ENCODE data around the gene MLXIP. TPM values are rescaled to one million over a fixed set of nuclear protein-coding genes. Genes with fewer than 3 reads are reported as not detected.

The MLXIP gene
- total and polyA plus RNA-seq, 9 of the 15 experiments (the other 6 are each of a cell fraction or from before 2014, with no cell fraction given) = 2.2 to 66.3 (median 18.1) TPM

- TF ChIP-seq AFF4 (CRISPR knock-in tag; IDR thresholded peaks at IDR 0.05) (no peak; the same call in 1 of the 2 replicates), SRSF7 (optimal IDR thresholded peaks at IDR 0.05; ENCODE audit: low read depth, low read length) (no peak), ZBTB49 (CRISPR knock-in tag; IDR thresholded peaks at IDR 0.05; ENCODE audit: borderline replicate concordance) (no peak), ATF4 (CRISPR knock-in tag; IDR thresholded peaks at IDR 0.05) (no peak), ZNF785 (CRISPR knock-in tag; IDR thresholded peaks at IDR 0.05) (no peak), ZEB2 (IDR thresholded peaks at IDR 0.05) (peak; percentile 96), SFPQ (IDR thresholded peaks at IDR 0.05; ENCODE audit: low read depth, low read length) (no peak), ZBTB5 (IDR thresholded peaks at IDR 0.05) (no peak), MXI1 (IDR thresholded peaks at IDR 0.05; ENCODE audit: low read depth, low read length) (peak; percentile 84), SREBF2 (CRISPR knock-in tag; IDR thresholded peaks at IDR 0.05) (no peak), NCOA2 (IDR thresholded peaks at IDR 0.05; ENCODE audit: partially characterized antibody in 2 of 2) (no peak), SPI1 (IDR thresholded peaks at IDR 0.05; ENCODE audit: borderline replicate concordance, low read depth, low read length) (no peak), ZZZ3 (IDR thresholded peaks at IDR 0.05) (no peak), SREBF1 (IDR thresholded peaks at IDR 0.05; ENCODE audit: borderline replicate concordance, low read depth, low read length) (no peak), HNRNPLL (IDR thresholded peaks at IDR 0.05; ENCODE audit: low read depth, low read length, poor library complexity, severe bottlenecking) (peak; percentile 21)
Measured at GRCh38 chr12:122097927-122098756, 19.6 kb downstream of the MLXIP start (continued).

All from K562 (cell line).